ENCODE results near the gene NCAPD3. TPM values are rescaled to one million over a fixed set of nuclear protein-coding genes. Genes with fewer than 3 reads are reported as not detected.
A peak's percentile ranks its signal among the peaks of the same experiment; 100 is the strongest.

The NCAPD3 gene
- total and polyA plus RNA-seq, 9 of the 15 experiments (the other 6 are each of a cell fraction or from before 2014, with no cell fraction given), result 23.6 to 80.6 (median 58.6) TPM

GRCh38 chr11:134223836-134224709 lies at the start of gene NCAPD3, which contains the start of gene VPS26B (continued):
- peak; percentile 97 for TF ChIP-seq NKRF (IDR thresholded peaks at IDR 0.05; ENCODE audit: borderline replicate concordance)
- no peak for TF ChIP-seq LEF1 (IDR thresholded peaks at IDR 0.05)
- peak; percentile 72 for TF ChIP-seq ETV1 (tag; conservative IDR thresholded peaks at IDR 0.05; ENCODE audit: low read depth)
- TF ChIP-seq USF2 (CRISPR knock-in tag; IDR thresholded peaks at IDR 0.05), result no peak
- peak; percentile 76 for TF ChIP-seq E2F3 (CRISPR knock-in tag; IDR thresholded peaks at IDR 0.05)
- peak; percentile 83 for TF ChIP-seq POU5F1 (IDR thresholded peaks at IDR 0.05; ENCODE audit: borderline replicate concordance, low read depth, low read length, partially characterized antibody)
- peak; percentile 78; the same call in 1 of the 2 replicates for TF ChIP-seq PTBP1 (IDR thresholded peaks at IDR 0.05; ENCODE audit: low read depth, low read length)
- peak; percentile 35 for TF ChIP-seq RBBP5 (IDR thresholded peaks at IDR 0.05; ENCODE audit: borderline replicate concordance, insufficient read depth, low read length, poor library complexity, severe bottlenecking)
- peak; percentile 34; the same call in 1 of the 2 replicates for TF ChIP-seq SP1 (CRISPR knock-in tag; IDR thresholded peaks at IDR 0.05)
- peak; percentile 49; the same call in 1 of the 2 replicates for TF ChIP-seq ZBTB40 (IDR thresholded peaks at IDR 0.05)
- TF ChIP-seq ZBTB40 (CRISPR knock-in tag; IDR thresholded peaks at IDR 0.05), result no peak
- TF ChIP-seq ZFP30 (CRISPR knock-in tag; IDR thresholded peaks at IDR 0.05; ENCODE audit: borderline replicate concordance), result no peak
- 0 out of 2 replicates have a peak, but pooled peaks have one; percentile 55 for TF ChIP-seq FOXP1 (CRISPR knock-in tag; IDR thresholded peaks at IDR 0.05)
- peak; percentile 38; the same call in 1 of the 2 replicates for TF ChIP-seq NR2C2 (CRISPR knock-in tag; IDR thresholded peaks at IDR 0.05)
- TF ChIP-seq NR2C2 (tag; IDR thresholded peaks at IDR 0.05), result peak; percentile 98
